ENCODE measurements around the gene SIGLEC14.

DNA sequence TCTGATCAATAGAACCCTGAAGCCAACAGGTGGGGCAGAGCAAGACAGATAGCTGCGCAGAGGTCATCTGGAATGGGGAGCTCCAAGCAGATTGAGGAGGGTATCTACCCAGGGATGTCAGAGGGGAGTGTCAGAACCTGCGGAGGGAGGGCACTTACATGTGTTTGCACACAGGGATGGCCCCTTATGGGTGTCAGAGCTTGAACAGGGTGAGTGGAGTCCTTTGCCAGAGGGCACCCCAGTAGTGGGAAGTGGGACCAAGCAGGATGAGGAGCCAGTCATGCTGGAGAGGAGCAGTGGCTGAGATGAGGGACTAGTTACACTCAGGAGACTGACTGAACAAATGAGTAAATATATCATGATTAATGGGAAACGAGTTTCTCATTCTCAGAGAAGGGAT, 17.0 kb upstream of the SIGLEC14 start:
- TF ChIP-seq GATA2 (IDR thresholded peaks at IDR 0.05; ENCODE audit: low read depth, low read length) (no peak), GATA3 (IDR thresholded peaks at IDR 0.05; ENCODE audit: low read depth, low read length) (no peak)
